Measurements from ENCODE around the gene ADGRG7. TPM values are rescaled to one million over a fixed set of nuclear protein-coding genes. Genes with fewer than 3 reads are reported as not detected.

ADGRG7 gene, protein sequence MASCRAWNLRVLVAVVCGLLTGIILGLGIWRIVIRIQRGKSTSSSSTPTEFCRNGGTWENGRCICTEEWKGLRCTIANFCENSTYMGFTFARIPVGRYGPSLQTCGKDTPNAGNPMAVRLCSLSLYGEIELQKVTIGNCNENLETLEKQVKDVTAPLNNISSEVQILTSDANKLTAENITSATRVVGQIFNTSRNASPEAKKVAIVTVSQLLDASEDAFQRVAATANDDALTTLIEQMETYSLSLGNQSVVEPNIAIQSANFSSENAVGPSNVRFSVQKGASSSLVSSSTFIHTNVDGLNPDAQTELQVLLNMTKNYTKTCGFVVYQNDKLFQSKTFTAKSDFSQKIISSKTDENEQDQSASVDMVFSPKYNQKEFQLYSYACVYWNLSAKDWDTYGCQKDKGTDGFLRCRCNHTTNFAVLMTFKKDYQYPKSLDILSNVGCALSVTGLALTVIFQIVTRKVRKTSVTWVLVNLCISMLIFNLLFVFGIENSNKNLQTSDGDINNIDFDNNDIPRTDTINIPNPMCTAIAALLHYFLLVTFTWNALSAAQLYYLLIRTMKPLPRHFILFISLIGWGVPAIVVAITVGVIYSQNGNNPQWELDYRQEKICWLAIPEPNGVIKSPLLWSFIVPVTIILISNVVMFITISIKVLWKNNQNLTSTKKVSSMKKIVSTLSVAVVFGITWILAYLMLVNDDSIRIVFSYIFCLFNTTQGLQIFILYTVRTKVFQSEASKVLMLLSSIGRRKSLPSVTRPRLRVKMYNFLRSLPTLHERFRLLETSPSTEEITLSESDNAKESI
- total RNA-seq: not detected in 2 replicates
- not detected for total RNA-seq (2013)
- polyA plus RNA-seq: not detected in 2 replicates
- polyA minus RNA-seq: not detected in 2 replicates

DNA sequence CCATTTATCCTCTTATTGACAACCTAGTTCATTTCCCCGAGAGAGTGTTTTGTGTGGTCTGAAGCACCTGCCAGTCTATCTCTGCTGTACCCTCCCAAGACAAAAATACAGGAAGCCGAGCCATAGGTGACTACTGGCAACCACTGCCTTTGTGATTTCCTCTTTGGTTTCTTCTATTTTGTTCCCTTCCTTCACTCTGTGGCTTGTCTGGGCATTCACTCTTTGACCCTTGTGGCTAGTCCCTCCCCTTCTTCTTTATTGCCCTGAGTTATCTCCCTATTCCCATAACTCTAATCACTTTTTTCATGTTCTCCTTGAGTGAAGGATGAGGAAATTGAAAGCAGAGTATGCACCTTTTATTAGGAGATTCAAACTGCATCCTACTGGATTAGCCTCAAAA is at the start of gene ADGRG7:
Gene ADGRG7 (plus strand): TSS at position 297 of the 400 bp plus-strand sequence. CDS start 256 bp downstream, outside the sequence.
- Mint-ChIP-seq H3K27ac (no peak within 1 kb of the TSS), H3K9me3 (ENCODE audit: insufficient read depth) (no peaks in the 10 kb centered on the region), H3K27me3 (peaks cover 33% of the 10 kb centered on the region), H3K4me1 (peaks cover 13% of the 10 kb centered on the region), H3K4me3 (no peak within 1 kb of the TSS)
- DNase-seq (no peak), ATAC-seq (ENCODE audit: low read depth) (no peak)
- Histone ChIP-seq H3K36me3 (replicated peaks in 1 of 2; ENCODE audit: control extremely low read depth in 1 of 2, control insufficient read depth in 1 of 2, extremely low read depth in 1 of 2, insufficient read depth in 2 of 2, low read length in 1 of 2) (no peaks in the 10 kb centered on the region), H3K9ac (ENCODE audit: low read length) (no peak within 1 kb of the TSS), H4K20me1 (ENCODE audit: control insufficient read depth, insufficient read depth, low read length, poor library complexity, severe bottlenecking) (no peaks in the 10 kb centered on the region), H3K27me3 (replicated peaks in 1 of 4; ENCODE audit: control extremely low read depth in 1 of 4, control insufficient read depth in 3 of 4, insufficient read depth in 4 of 4, low read length in 3 of 4) (peaks cover 0 to 5% (median 2%) of the 10 kb centered on the region in 4 experiments), H3K4me3 (ENCODE audit: control extremely low read depth in 1 of 5, extremely low read depth in 1 of 5, insufficient read depth in 1 of 5, low read depth in 2 of 5, low read length in 4 of 5) (no peak within 1 kb of the TSS), H3K9me3 (ENCODE audit: control extremely low read depth in 1 of 3, control insufficient read depth in 2 of 3, insufficient read depth in 1 of 3, low read length in 2 of 3) (no peaks in the 10 kb centered on the region), H2AFZ (ENCODE audit: insufficient read depth, low read depth, low read length, poor library complexity, severe bottlenecking) (peak within 1 kb of the TSS; percentile 17), H3K4me1 (ENCODE audit: control insufficient read depth in 2 of 2, insufficient read depth in 2 of 2, low read length in 2 of 2) (peaks cover 0 to 11% of the 10 kb centered on the region in 2 donors), H3K4me2 (replicated peaks; ENCODE audit: low read depth, low read length, poor library complexity, severe bottlenecking) (no peak within 1 kb of the TSS), H3K27ac (ENCODE audit: low read length in 2 of 2) (no peak within 1 kb of the TSS), H3K79me2 (ENCODE audit: control insufficient read depth, insufficient read depth, low read length) (no peaks in the 10 kb centered on the region)
- intact Hi-C loops (cut with micrococcal nuclease): no loop called here
- 0% methylated on average over 1 of the region's 2 CpGs for WGBS (ENCODE audit: insufficient coverage)
- ChIA-PET POLR2A (no interaction called here), CTCF (no interaction called here)
- TF ChIP-seq, protein P1, sequence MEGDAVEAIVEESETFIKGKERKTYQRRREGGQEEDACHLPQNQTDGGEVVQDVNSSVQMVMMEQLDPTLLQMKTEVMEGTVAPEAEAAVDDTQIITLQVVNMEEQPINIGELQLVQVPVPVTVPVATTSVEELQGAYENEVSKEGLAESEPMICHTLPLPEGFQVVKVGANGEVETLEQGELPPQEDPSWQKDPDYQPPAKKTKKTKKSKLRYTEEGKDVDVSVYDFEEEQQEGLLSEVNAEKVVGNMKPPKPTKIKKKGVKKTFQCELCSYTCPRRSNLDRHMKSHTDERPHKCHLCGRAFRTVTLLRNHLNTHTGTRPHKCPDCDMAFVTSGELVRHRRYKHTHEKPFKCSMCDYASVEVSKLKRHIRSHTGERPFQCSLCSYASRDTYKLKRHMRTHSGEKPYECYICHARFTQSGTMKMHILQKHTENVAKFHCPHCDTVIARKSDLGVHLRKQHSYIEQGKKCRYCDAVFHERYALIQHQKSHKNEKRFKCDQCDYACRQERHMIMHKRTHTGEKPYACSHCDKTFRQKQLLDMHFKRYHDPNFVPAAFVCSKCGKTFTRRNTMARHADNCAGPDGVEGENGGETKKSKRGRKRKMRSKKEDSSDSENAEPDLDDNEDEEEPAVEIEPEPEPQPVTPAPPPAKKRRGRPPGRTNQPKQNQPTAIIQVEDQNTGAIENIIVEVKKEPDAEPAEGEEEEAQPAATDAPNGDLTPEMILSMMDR (IDR thresholded peaks at IDR 0.05): no peak
- no peak for TF ChIP-seq EZH2 (IDR thresholded peaks at IDR 0.05; ENCODE audit: borderline replicate concordance, insufficient read depth, low read depth, low read length, poor library complexity, severe bottlenecking)
